Measurements from ENCODE around the gene DNAJC13.
"Not testable (repeated sequence)": the region's sequence is repeated elsewhere in the genome, so short reads cannot be mapped to it uniquely, and the experiment has no call there.

The DNAJC13 gene

DNA sequence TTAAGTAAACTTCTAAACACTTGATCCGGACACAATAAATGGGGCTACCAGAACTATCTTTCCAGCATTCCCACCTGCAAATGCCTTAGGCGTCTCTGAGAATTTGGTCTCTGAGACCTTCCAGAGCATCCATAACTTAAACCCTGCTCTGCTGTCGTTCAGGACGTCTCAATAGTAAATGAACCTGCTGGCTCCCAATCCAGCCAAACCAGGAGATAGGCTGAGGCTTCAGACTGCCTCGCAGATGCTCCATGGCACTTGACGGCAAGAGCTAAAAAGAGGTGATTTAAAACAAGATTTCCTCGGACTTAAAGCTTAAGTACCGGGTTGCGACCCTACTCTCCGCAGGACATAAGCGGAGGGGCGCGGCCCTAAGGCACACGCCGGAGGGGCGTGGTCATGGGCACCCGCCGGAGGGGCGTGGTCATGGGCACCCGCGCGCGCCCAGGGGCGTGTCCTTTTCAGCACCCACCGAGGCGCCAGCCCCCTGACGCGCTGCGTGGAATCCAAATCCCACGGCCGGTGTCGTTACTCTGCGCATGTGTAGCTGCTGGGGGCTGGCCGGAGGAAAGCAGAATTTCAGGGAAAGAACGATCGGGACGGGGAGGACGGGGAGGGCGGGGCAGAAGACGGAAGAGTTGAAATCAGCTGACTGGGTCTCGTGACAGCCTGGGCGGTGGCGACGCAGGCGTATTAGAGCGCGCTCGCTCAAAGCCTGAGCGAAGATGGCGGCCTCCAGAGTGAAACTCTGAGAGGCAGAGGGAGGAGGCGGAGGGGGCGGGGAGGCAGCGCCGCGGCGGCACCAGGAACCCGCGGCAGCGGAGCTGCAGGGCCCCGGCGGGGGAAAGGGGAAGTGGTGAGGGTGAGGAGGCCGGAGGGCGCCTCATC, at the start of gene DNAJC13:
Gene DNAJC13 (plus strand): TSS at position 696 of the 888 bp plus-strand sequence. CDS start 17,049 bp downstream, outside the sequence.
- DNase-seq, result peak; percentile 88

- no peak for DNase-seq
Measured at GRCh38 chr3:132368515-132368914, 48.8 kb upstream of the DNAJC13 start.

DNA sequence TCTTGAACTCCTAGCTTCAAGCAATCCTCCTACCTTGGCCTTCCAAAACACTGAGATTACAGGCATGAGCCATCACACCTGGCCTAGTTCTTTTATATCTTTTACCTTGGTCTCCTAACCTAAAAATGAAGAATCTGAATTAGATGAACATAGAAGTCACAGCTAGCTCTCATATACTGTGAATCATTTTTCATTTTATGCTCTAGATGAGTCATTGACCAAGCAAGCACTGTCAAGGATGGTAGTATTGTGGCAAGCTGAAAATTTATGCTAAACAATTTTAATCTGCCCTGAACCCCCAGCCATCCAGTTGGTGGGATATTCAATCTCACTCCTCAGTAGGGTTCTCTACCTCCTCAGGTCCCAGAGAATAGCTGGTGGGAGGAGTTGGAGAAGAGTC, 48.3 kb upstream of the DNAJC13 start:
- no peak for DNase-seq

DNA sequence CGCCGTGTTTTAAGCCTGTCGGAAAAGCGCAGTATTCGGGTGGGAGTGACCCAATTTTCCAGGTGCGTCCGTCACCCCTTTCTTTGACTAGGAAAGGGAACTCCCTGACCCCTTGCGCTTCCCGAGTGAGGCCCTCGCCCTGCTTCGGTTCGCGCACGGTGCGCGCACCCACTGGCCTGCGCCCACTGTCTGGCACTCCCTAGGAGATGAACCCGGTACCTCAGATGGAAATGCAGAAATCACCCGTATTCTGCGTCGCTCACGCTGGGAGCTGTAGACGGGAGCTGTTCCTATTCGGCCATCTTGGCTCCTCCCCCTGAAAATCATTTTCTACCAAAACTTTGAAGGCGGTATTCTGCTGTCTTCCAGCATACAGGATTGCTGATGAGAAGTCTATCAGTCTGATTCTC, 40.4 kb upstream of the DNAJC13 start:
- not testable (repeated sequence) for DNase-seq

DNA sequence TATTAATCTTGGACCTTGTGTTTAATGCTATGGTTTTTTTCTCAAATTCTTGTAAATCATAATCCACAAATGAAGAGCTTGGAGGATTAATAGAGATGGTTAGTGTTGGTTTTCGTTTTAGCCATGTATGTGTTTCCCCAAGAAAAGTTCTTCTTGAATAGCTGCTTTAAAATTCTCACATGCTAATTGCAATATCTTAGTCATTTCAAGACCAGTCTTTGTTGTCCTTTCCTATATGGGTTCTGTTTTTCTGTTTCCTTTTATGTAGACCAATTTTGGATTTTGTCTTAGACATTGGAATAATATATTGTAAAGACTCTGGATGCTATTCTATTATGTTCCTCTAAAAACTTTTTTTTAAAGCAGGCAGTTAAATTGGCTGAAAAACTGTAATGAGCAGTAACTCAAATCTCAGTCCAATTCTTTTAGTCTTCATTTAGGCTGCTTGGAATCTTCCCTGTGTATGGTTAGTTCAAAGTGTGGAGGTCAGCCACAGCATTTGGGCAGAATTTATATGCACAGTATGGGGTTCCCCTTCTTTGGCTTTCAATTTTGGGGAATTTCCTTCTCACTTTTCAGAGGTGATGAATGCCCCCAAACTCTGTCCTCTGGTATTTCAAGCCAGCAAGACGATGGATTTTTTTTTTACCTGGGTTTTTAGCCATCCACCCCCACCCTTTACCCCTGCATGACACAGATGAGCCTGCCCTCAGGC, 39.1 kb upstream of the DNAJC13 start:
- no peak for DNase-seq

GRCh38 chr3:132378846-132379245, 38.5 kb upstream of the DNAJC13 start:
- no peak for DNase-seq

GRCh38 chr3:132380920-132381319, 36.4 kb upstream of the DNAJC13 start:
- no peak for DNase-seq

DNA sequence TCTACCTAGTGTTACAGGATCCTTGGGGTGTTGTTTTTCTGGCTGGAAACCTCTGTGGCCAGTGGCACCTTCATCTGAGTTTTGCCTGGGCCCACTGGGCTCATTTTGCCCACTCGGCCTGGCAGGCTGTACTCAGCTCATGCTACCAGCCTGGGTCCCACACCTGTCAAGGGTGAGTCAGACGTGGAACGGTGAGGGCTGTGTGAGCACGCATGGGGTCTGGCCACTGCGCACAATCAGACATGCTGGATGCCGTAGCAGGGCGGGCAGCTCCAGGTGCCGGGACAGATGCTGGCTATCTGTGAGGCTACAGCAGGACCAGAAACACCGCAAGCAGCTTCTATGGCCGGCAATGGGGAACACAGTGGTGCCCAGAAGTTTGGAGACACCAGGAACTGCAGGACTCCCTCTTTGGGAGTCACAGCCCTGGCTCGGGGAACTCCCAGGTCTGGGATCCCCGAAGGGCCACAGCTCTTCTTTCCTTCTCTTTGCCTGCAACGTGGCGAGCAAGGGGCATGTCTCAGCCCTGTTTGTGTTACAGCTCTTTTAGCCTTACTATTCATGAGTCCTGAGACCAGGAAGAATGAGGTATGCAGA, 35.9 kb upstream of the DNAJC13 start:
- no peak for DNase-seq

GRCh38 chr3:132382267-132382666, 35.0 kb upstream of the DNAJC13 start:
- DNase-seq, result no peak

- no peak for DNase-seq
Measured at GRCh38 chr3:132382688-132383194, 34.6 kb upstream of the DNAJC13 start.

- no peak for DNase-seq
Measured at GRCh38 chr3:132386259-132386658, 31.0 kb upstream of the DNAJC13 start.

DNA sequence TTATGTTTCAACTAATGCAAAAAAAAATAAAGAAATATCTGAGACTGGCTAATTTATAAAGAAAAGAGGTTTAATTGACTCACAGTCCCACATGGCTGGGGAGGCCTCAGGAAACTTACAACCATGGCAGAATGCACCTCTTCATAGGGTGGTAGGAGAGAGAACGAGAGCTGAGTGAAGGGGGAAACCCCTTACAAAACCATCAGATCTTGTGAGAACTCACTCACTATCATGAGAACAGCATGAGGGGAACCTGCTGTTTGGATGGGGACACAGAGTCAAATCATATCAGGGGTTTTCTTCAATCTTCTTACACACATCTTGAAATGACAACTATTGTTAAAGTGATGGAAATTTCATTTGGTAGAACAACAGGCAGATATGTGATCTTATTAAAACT, 24.6 kb upstream of the DNAJC13 start:
- DNase-seq, result not testable (repeated sequence)

DNA sequence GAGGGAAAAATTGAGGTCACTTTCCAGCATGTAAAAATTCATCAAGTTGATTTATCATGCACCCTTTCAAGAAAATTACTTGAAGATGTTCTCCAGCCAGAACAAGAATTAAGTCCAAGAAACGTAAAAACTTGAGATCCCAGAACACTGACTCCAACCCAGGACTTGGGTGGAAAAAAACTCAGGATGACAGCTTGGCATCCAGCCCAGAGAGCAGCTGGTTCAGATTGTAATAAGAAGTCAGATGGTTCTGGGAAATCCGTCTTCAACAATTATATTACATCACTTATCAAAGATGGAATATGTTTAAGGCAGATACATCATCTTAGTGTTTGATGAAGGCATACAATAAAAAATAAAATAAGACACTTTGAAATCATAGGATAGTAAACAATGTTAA, 23.0 kb upstream of the DNAJC13 start:
- DNase-seq, result no peak

GRCh38 chr3:132395126-132395525, 22.2 kb upstream of the DNAJC13 start:
- no peak for DNase-seq

DNA sequence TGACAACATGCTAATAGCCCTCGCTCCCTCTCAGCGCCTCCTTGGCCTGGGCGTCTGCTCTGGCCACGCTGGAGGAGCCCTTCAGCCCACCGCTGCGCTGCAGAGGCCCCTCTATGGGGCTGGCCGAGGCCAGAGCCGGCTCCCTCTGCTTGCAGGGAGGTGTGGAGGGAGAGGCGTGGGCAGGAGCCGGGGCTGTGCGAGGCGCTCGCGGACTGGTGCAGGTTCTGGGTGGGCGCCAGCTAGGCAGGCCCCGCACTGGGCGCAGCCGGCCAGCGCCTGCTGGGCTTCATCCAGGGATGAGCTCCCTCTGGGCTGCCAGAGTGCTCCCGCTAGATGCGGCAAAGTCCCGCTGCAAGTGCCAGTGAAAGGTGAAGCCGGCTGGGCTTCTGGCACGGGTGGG, 21.0 kb upstream of the DNAJC13 start:
- no peak for DNase-seq

- not testable (repeated sequence) for DNase-seq
Measured at GRCh38 chr3:132396776-132397175, 20.5 kb upstream of the DNAJC13 start.

DNA sequence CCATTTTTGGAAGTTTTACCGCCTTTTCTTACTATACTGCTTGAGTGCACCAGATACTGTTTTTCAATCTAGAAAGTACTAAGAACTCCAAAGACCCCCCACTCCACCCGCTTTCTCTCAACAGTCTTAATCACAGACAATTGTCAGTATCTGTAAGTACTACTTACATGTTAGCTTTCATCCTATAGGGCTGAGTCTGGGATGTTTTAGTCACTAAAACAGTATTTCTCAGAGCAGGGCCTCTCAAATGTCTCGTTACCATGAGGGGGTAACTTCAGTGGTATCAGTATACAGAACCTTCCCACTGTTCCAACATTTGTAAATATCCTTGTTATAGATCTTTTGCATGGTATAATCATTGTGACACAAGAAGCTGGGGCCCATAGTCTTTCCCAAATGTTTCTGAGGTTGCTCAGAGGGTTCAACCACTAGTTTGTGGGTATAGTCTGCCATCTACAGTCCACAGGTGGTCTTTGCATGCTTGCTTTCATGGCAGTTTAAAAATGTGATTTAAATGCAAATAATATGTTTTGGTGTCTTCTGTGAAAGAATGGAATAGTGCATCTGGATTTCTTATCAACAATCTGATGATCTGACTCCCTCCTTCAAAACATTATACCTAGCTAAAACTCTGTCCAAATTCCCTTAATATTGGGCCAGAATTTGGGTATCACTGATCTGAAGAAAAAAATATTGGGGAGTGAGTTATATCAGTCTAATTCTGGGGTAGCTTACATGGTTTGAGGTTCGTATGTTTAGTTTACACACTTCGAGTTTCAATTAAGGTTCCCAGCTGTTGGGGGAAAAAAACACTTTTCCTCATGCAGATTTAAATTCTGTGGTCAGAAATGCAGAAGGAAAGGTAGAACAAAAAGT, 18.0 kb upstream of the DNAJC13 start:
- no peak for DNase-seq

- no peak for DNase-seq
Measured at GRCh38 chr3:132401255-132401654, 16.0 kb upstream of the DNAJC13 start.

- DNase-seq, result no peak
Measured at GRCh38 chr3:132404276-132404675, 13.0 kb upstream of the DNAJC13 start.

DNA sequence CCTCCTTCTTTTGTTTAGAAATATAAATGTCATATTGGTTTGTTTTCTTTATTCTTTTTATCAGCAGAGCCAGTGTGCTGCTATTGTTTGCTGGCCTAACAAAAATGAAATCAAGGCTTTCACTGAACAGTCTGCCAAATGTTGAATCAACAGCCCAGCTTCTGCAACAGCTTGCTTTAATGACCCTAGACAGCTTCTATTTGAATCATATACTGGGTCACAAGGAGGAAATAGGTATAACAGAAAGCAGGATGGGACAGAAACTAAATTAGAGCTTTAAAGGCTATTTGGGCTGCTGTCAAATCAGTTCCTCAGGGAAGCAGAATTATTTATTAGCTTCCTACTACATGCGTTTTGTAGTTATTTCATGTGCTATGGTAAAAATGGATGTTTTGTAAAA, 12.1 kb upstream of the DNAJC13 start:
- no peak for DNase-seq

GRCh38 chr3:132405609-132406299, 11.5 kb upstream of the DNAJC13 start:
- DNase-seq, result no peak

DNA sequence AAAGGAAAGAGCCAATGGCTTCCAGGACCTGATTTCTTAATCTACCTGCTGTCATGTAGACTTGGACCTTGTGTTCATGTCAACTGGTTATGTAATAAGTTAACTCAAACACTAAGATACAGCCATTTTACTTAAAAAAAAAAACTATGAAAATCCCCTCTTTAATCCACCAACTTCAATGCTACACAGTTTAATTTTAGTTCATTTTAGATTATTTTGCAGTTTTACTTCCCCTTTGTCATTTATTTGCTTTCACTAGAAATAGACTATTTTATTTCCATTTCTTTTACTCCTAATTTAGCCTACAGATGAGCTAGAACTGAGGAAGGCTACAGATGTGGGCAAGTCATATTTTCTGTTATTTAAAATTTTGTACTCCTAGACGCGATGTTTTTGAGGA, 10.7 kb upstream of the DNAJC13 start:
- no peak for DNase-seq

All from SIG-M5 (cell line).